DND-41 (cell line): Measurements from ENCODE around the gene PPDPF.

Experiments used
- ATAC-seq: fragments of 200-7000 bp; cut with Tn5 transposase; 3 replicates; pipeline ENCODE4 v1.9.1; 2021; ENCODE audit warnings: low read depth; ENCODE audit not compliant: insufficient read depth
- DNase-seq: peaks from one replicate; pipeline ENCODE4 v3.0.0-alpha.2; 2020
- H2AFZ ChIP-seq: 2 replicates; pipeline ENCODE4 v1.6.0; 2012; ENCODE audit warnings: low read depth, low read length
- H3K27ac ChIP-seq: 2 replicates; pipeline ENCODE4 v1.5.1; 2012; ENCODE audit warnings: low read length, inconsistent platforms
- H3K27me3 ChIP-seq: fragments of 200-600 bp; sonication (generic); 2 replicates; pipeline ENCODE4 v1.6.0; 2012; ENCODE audit warnings: low read length, mild to moderate bottlenecking, inconsistent platforms; ENCODE audit not compliant: insufficient read depth, poor library complexity
- H3K36me3 ChIP-seq: 2 replicates; pipeline ENCODE4 v1.5.1; 2012; ENCODE audit warnings: low read length, inconsistent platforms; ENCODE audit not compliant: insufficient read depth
- H3K4me1 ChIP-seq: 2 replicates; pipeline ENCODE4 v1.5.1; 2012; ENCODE audit warnings: mild to moderate bottlenecking, low read length; ENCODE audit not compliant: insufficient read depth
- H3K4me2 ChIP-seq: 2 replicates; pipeline ENCODE4 v1.6.0; 2012; ENCODE audit warnings: mild to moderate bottlenecking, moderate library complexity, low read length, inconsistent platforms; ENCODE audit not compliant: insufficient read depth
- H3K4me3 ChIP-seq, 2 experiments: fragments of 200-600 bp in 1 of 2; shearing (Covaris generic) in 1 of 2; 2 replicates each; pipeline ENCODE4 v1.5.1; 2012 to 2016; ENCODE audit warnings: inconsistent platforms in 2 of 2, low read length in 2 of 2, mild to moderate bottlenecking in 2 of 2, low read depth in 1 of 2, moderate library complexity in 1 of 2
- H3K79me2 ChIP-seq: 2 replicates; pipeline ENCODE4 v1.6.0; 2012; ENCODE audit warnings: low read length, inconsistent platforms; ENCODE audit not compliant: insufficient read depth
- H3K9ac ChIP-seq: 2 replicates; pipeline ENCODE4 v1.6.0; 2012; ENCODE audit warnings: low read depth, mild to moderate bottlenecking, inconsistent platforms, low read length, moderate library complexity
- H3K9me3 ChIP-seq: 2 replicates; pipeline ENCODE4 v1.5.1; 2012; ENCODE audit warnings: low read length, moderate library complexity, mild to moderate bottlenecking, inconsistent platforms; ENCODE audit not compliant: insufficient read depth, severe bottlenecking
- H4K20me1 ChIP-seq: 2 replicates; pipeline ENCODE4 v1.6.0; 2012; ENCODE audit warnings: low read length; ENCODE audit not compliant: insufficient read depth
- CTCF ChIP-seq: IDR thresholded peaks from 2 replicates; pipeline ENCODE4 v1.5.1; 2012; ENCODE audit warnings: borderline replicate concordance, low read length, moderate library complexity, mild to moderate bottlenecking; ENCODE audit not compliant: poor library complexity, severe bottlenecking; ENCODE audit errors: extremely low read depth
- EZH2 ChIP-seq: IDR thresholded peaks from 3 replicates; pipeline ENCODE4 v1.6.1; 2012; ENCODE audit warnings: borderline replicate concordance, low read depth, mild to moderate bottlenecking, moderate library complexity, low read length, inconsistent platforms; ENCODE audit not compliant: severe bottlenecking

Gene PPDPF

GRCh38 chr20:63529180-63529860 lies 8.8 kb downstream of the PPDPF start:
- no peaks in the 10 kb centered on the region for H3K4me1 ChIP-seq
- H3K79me2 ChIP-seq = no peaks in the 10 kb centered on the region
- no peak overlapping the region for H3K4me2 ChIP-seq
- H2AFZ ChIP-seq = no peak overlapping the region
- no peaks in the 10 kb centered on the region for H3K9me3 ChIP-seq
- DNase-seq (no peak), ATAC-seq (no peak)
- no peaks in the 10 kb centered on the region for H3K27me3 ChIP-seq
- no peak overlapping the region for H3K9ac ChIP-seq
- H4K20me1 ChIP-seq = peaks cover 18% of the 10 kb centered on the region
- no peak overlapping the region for H3K4me3 ChIP-seq
- no peak for TF ChIP-seq EZH2
- no peak overlapping the region for H3K27ac ChIP-seq
- no peaks in the 10 kb centered on the region for H3K36me3 ChIP-seq

- Histone ChIP-seq H3K27ac (no peak overlapping the region), H3K79me2 (no peaks in the 10 kb centered on the region), H3K9ac (no peak overlapping the region), H3K4me1 (no peaks in the 10 kb centered on the region), H3K4me3 (no peak overlapping the region), H2AFZ (no peak overlapping the region), H3K27me3 (no peaks in the 10 kb centered on the region), H3K4me2 (no peak overlapping the region), H4K20me1 (peaks cover 20% of the 10 kb centered on the region), H3K36me3 (no peaks in the 10 kb centered on the region), H3K9me3 (no peaks in the 10 kb centered on the region)
- ATAC-seq (no peak), DNase-seq (no peak)
- no peak for TF ChIP-seq EZH2
- no peak for TF ChIP-seq CTCF
These were observed 9.6 kb downstream of the PPDPF start for GRCh38 chr20:63529861-63530787.

GRCh38 chr20:63530788-63531160 lies 10.2 kb downstream of the PPDPF start:
- Histone ChIP-seq H3K27me3 (no peaks in the 10 kb centered on the region), H3K4me2 (no peak overlapping the region), H3K9ac (no peak overlapping the region), H3K79me2 (no peaks in the 10 kb centered on the region), H3K4me1 (no peaks in the 10 kb centered on the region), H3K27ac (no peak overlapping the region), H3K4me3 (no peak overlapping the region), H3K9me3 (no peaks in the 10 kb centered on the region), H2AFZ (no peak overlapping the region), H4K20me1 (peaks cover 20% of the 10 kb centered on the region), H3K36me3 (no peaks in the 10 kb centered on the region)
- DNase-seq (no peak), ATAC-seq (no peak)
- TF ChIP-seq CTCF (no peak), EZH2 (no peak)
